Tibial nerve (tissue), 4 donors: ENCODE data around the gene DQX1. TPM values are rescaled to one million over a fixed set of nuclear protein-coding genes. Genes with fewer than 3 reads are reported as not detected.
A peak's percentile ranks its signal among the peaks of the same experiment; 100 is the strongest.
"Not testable (repeated sequence)": the region's sequence is repeated elsewhere in the genome, so short reads cannot be mapped to it uniquely, and the experiment has no call there.

Source experiments
- DNase-seq, 2 donors: peaks; one replicate each; pipeline ENCODE4 v3.0.0-alpha.2; 2019; ENCODE audit warnings: low spot score in 2 of 2
- H3K27ac ChIP-seq, 4 donors: fragments of 200-600 bp; sonication (generic) in 3 of 4; one replicate each; pipeline ENCODE4 v1.5.1; 2017 to 2019; ENCODE audit warnings: mild to moderate bottlenecking in 1 of 4
- H3K27me3 ChIP-seq, 2 donors: fragments of 200-600 bp; sonication (generic) in 1 of 2; one replicate each; pipeline versions ENCODE4 v1.5.1 to v1.6.0; 2017 to 2019
- H3K36me3 ChIP-seq, 3 donors: fragments of 200-600 bp; sonication (generic); one replicate each; pipeline ENCODE4 v1.5.1; 2018 to 2019
- H3K4me1 ChIP-seq, 4 donors: fragments of 200-600 bp; sonication (generic) in 3 of 4; one replicate each; pipeline ENCODE4 v1.5.1; 2017 to 2019
- H3K4me3 ChIP-seq, 4 donors: fragments of 200-600 bp; sonication (generic) in 3 of 4; one replicate each; pipeline ENCODE4 v1.5.1; 2017 to 2019; ENCODE audit warnings: mild to moderate bottlenecking in 1 of 4, moderate library complexity in 1 of 4
- H3K9me3 ChIP-seq, 4 donors: fragments of 200-600 bp; sonication (generic) in 3 of 4; one replicate each; pipeline ENCODE4 v1.5.1; 2017 to 2019
- CTCF ChIP-seq, 5 experiments: fragments of 200-600 bp in 3 of 5; fragments of 450-650 bp in 2 of 5; sonication (generic) in 3 of 5; IDR thresholded peaks; one replicate each; pipeline ENCODE4 v1.5.1; 2016 to 2019; ENCODE audit warnings: antibody characterized with exemption in 5 of 5, mild to moderate bottlenecking in 3 of 5, moderate library complexity in 2 of 5
- EP300 ChIP-seq, 2 donors: sonication (generic); formaldehyde crosslinking; IDR thresholded peaks; one replicate each; pipeline ENCODE4 v1.6.1; 2017; ENCODE audit warnings: antibody characterized with exemption in 2 of 2, mild to moderate bottlenecking in 1 of 2
- POLR2A ChIP-seq, 2 donors: fragments of 450-650 bp; IDR thresholded peaks; one replicate each; pipeline ENCODE4 v1.6.1; 2017; ENCODE audit warnings: antibody characterized with exemption in 2 of 2, mild to moderate bottlenecking in 2 of 2, moderate library complexity in 2 of 2
- WGBS, 2 donors: methylation state at CpG; one replicate each; pipeline ENCODE4 v1.1.5; 2018; 5-methylcytosine and 5-hydroxymethylcytosine counted together
- total RNA-seq, 4 donors: library from RNA; depleted of rRNA; stranded (reverse); fragments of >200 nt; gene quantifications; one replicate each; pipeline ENCODE4 v1.1.0, GENCODE V29; 2016

The DQX1 gene
- total RNA-seq, 4 donors from 2014 or later: 6.9 TPM; not detected in 3

DNA sequence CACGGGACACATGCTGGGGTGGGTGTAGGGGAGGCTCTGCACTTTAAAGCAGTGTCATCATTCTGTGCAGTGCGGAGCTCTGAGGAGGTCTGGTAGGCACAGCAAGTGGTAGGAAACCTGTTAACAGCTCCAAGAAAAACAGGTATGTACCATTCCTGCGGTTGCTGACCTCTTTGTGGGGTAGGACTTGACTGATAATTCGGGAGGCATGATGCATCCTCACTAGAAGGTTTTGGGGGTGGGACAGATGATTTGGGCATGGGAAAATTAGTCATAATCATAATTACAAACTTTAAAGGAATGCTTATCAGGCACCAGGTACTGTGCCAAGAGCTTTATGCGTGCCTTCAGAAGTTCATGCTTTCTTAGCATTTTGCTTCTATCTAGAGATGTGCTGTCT, 38.2 kb upstream of the DQX1 start:
- 78 to 82% methylated on average over 5 of the region's 5 CpGs for WGBS, 2 donors
- no peak overlapping the region for H3K4me3 ChIP-seq

GRCh38 chr2:74562126-74562775, 36.2 kb upstream of the DQX1 start:
- 78 to 82% methylated on average over 7 of the region's 7 CpGs for WGBS, 2 donors
- DNase-seq: no peak
- H3K9me3 ChIP-seq: no peaks in the 10 kb centered on the region
- H3K27me3 ChIP-seq: no peaks in the 10 kb centered on the region
- no peak overlapping the region for H3K4me3 ChIP-seq
- no peaks in the 10 kb centered on the region for H3K36me3 ChIP-seq
- no peak for TF ChIP-seq CTCF (IDR thresholded peaks at IDR 0.05)
- no peak for TF ChIP-seq EP300 (IDR thresholded peaks at IDR 0.05)
- TF ChIP-seq POLR2A (IDR thresholded peaks at IDR 0.05): no peak
- H3K27ac ChIP-seq: no peak overlapping the region
- H3K4me1 ChIP-seq: peaks cover 0 to 5% (median 0%) of the 10 kb centered on the region in 4 donors

More for the DNA sequence above, 38.2 kb upstream of the DQX1 start:
- Histone ChIP-seq H3K27me3 (no peaks in the 10 kb centered on the region), H3K4me1 (peaks cover 0 to 5% (median 0%) of the 10 kb centered on the region in 4 donors), H3K27ac (no peak overlapping the region), H3K36me3 (no peaks in the 10 kb centered on the region), H3K9me3 (no peaks in the 10 kb centered on the region)
- no peak for DNase-seq
- TF ChIP-seq CTCF (IDR thresholded peaks at IDR 0.05) (no peak), POLR2A (IDR thresholded peaks at IDR 0.05) (no peak), EP300 (IDR thresholded peaks at IDR 0.05) (no peak)

GRCh38 chr2:74561022-74561421, 35.0 kb upstream of the DQX1 start:
- not testable (repeated sequence) for H3K4me1 ChIP-seq, H3K27me3 ChIP-seq, DNase-seq, H3K9me3 ChIP-seq, H3K27ac ChIP-seq, H3K4me3 ChIP-seq
- peaks cover 0 to 12% (median 0%) of the 10 kb centered on the region in 3 donors for H3K36me3 ChIP-seq
- WGBS, 2 donors: 93 to 100% methylated on average over 1 of the region's 1 CpG

- Histone ChIP-seq H3K9me3 (no peaks in the 10 kb centered on the region), H3K27ac (peak overlapping the region in 2 of 4 donors; percentile 5 to 50), H3K4me1 (peaks cover 0 to 4% (median 0%) of the 10 kb centered on the region in 4 donors), H3K4me3 (no peak overlapping the region), H3K36me3 (peaks cover 0 to 15% (median 0%) of the 10 kb centered on the region in 3 donors), H3K27me3 (no peaks in the 10 kb centered on the region)
- 32 to 35% methylated on average over 6 of the region's 6 CpGs for WGBS, 2 donors
- DNase-seq: no peak
- TF ChIP-seq CTCF (IDR thresholded peaks at IDR 0.05) (no peak), EP300 (IDR thresholded peaks at IDR 0.05) (no peak), POLR2A (IDR thresholded peaks at IDR 0.05) (no peak)
Measured at GRCh38 chr2:74560591-74560990, 34.6 kb upstream of the DQX1 start.

DNA sequence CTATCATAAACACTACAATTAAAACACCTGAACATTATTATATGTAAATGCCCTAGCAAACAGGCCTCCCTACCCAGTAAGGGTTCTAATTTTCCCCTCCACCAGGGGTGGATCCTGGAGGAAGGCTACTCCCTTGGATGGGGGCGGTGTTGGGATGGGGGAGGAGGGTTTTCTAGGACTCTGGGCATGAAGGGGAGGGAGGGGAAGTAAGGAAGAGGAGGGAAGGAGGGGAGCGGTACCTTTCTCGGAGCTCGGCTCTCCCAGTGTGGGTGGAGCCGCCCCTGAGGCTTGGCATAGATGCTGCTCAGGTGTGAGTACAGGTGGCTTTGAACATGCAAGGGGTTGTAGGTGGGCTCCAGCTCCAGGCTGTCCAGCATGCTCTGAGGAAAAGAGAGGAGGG, 33.9 kb upstream of the DQX1 start:
- no peak for TF ChIP-seq EP300 (IDR thresholded peaks at IDR 0.05)
- TF ChIP-seq CTCF (IDR thresholded peaks at IDR 0.05): no peak
- TF ChIP-seq POLR2A (IDR thresholded peaks at IDR 0.05): no peak
- Histone ChIP-seq H3K9me3 (no peaks in the 10 kb centered on the region), H3K4me1 (peaks cover 0 to 10% (median 3%) of the 10 kb centered on the region in 4 donors), H3K4me3 (no peak overlapping the region), H3K36me3 (peaks cover 0 to 15% (median 0%) of the 10 kb centered on the region in 3 donors), H3K27ac (peak overlapping the region in 2 of 4 donors; percentile 5 to 50), H3K27me3 (no peaks in the 10 kb centered on the region)
- WGBS, 2 donors: 31 to 43% methylated on average over 5 of the region's 5 CpGs
- no peak for DNase-seq
